GM19372 (cell line): ENCODE measurements around the gene NELL1.

Experiments used
- ATAC-seq: cut with Tn5 transposase; IDR thresholded peaks from one replicate; pipeline ENCODE4 v1.9.1; 2021; ENCODE audit warnings: mild to moderate bottlenecking, low read depth, moderate library complexity; ENCODE audit not compliant: unreplicated experiment

NELL1 gene

DNA sequence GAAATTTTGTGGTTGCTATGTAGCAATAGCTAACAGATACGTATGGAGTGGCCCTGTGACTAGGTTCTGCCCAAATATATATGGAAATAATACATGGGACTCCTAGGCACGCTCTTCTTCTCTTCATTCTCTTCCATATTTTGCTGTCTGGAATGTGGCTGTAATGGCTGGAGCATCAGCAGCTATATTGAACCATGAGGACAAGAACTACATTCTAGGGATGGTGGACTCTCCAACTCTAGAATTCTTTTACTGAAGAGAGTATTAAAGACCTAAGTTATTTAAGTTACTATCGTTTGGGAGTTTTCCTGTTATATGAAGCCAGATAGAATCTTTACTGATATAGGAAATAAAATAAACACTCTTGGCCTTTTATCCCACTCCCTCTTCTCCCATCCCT, 7.5 kb upstream of the NELL1 start:
- no peak for ATAC-seq

DNA sequence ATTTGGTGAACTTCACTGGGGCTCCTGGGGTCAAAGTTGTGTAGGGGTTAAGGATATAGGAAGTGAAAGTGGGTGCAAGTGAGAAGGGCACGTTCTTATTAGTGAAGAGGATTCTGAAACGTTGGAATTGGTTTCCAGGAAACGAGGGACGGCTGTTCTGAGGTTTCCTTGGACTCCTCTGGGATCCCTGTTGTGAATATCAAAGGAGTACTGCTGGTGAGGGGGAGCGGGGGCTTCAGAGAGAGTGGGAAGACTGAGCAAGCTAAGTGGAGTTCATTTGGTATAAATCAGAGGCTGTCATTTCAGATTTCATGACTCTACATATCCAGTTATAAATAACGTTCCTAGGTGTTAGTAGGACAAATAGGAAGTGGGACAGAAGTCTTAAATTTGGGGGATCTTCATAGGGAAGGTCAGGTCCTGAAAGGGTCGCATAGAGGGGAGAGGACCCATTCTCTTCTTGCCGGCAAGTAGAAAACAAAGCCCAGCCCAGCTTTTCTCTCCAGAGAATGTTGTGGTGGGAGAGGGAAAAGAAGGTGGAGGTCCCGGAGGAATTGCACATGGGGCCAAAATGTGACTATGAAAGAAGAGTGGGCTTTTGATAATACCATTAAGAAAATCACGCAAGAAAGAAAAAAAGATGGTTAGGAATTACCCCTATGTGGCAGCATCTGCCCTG, 1.1 kb upstream of the NELL1 start:
- ATAC-seq: no peak

DNA sequence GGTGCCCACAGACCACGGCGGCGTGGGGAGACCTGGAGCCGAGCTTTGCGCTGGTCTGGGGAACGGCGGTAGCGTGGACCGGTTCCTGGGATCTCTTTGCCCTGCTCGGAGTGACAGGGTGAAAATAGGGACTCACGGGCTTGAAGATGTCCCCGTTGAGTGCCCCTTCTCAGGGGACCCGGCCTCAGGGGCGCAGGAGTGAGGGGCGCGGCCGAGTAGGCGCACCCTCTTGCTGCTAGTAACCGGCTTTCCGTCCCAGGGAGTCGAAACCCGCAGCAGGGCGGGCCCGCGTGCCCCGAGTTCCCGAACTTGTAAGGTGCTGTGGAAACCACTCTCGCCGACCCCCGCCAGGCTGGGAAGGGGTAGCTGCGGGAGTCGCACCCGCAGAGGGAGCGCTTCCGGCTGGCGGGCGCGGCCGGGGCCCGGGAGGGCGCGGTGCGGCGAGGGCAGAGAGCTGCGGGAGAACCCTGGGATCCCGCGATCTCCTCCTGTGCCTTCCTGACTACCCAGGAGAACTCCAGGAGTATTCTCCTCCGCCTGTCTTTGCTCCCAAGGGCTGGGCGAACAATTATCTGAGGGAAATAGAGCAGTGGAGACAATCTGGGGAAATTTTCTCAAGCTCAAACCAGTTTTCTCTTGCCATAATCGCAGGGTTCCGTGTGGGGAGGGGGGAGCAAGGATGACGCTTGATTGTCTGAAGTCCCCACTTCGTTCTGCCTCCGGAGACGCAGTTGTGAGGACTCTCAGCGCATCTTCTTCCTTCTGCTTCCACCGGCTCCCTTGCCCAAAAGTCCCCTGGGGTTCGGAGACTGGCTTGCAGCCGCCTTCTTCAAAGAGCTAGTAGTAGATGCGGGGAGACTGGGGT, 666 bp downstream of the NELL1 start:
- ATAC-seq: no peak

- ATAC-seq: no peak
Observed at GRCh38 chr11:20670932-20671403, 1.6 kb downstream of the NELL1 start.

DNA sequence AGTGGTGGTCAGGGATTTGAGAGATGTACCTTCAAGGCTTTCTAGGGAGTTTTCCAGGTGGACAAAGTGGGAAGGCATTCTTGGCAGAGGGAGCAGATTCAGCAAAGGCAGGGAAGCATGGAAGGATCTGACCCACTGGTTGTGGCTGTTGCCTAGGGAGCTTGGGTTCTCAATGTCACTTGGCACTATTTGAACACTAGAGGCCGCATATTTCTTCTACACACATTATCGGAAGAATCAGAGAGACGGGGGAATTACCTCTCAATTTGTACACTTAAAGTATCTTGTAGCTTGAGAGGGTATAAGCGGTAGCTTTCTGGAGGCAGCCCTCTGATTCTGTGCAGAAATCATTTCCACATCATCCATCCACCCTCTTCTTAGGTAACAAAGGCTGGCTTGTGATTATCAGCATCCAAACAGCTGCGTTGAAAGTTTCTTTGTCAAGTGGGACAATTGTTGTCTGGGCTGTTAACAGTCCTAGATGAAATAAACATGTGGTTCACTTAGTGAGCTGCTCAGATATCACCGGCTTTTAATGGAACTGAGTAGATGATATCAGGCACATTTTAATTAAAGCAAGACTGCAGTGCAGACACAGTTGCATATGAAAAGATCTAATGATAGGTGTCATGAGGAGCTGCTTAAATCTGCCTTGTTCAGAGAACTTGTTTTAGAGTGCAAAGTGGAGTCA, 2.6 kb downstream of the NELL1 start:
- ATAC-seq: no peak

DNA sequence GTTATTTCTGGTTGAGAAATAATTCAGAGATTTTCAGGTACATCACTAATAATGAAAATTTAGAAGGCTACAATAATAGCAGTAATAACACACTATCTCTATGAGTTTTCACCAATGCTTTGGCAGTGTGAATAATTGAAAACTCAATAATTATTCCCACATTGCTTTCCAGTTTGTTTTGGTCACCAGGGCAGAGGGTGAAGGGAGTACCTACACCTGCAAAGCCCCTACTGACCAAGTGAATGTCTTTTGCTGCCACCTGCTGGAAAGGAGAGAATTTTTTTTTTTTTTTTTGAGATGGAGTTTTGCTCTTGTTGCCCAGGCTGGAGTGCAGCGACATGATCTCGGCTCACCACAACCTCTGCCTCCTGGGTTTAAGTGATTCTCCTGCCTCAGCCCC, 3.2 kb downstream of the NELL1 start:
- ATAC-seq: no peak

- no peak for ATAC-seq
Observed at GRCh38 chr11:20676658-20677057, 7.3 kb downstream of the NELL1 start.

DNA sequence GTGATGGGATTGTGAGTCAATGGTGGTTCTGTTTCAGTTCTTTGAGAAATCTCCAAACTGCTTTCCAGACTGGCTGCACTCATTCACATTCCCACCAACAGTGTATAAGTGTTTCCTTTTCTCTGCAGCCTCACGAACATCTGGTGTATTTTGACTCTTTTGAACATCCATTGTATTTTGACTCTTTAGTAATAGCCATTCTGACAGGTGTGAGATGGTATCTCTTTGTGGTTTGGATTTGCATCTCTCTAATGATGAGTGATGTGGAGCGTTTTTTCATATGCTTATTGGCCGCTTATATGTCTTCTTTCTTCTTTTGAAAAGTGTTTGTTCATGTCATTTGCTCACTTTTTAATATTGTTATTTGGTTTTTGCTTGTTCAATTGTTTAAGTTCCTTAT, 19.4 kb downstream of the NELL1 start:
- no peak for ATAC-seq

- ATAC-seq: no peak
Observed at GRCh38 chr11:20707876-20708275, 38.5 kb downstream of the NELL1 start.

DNA sequence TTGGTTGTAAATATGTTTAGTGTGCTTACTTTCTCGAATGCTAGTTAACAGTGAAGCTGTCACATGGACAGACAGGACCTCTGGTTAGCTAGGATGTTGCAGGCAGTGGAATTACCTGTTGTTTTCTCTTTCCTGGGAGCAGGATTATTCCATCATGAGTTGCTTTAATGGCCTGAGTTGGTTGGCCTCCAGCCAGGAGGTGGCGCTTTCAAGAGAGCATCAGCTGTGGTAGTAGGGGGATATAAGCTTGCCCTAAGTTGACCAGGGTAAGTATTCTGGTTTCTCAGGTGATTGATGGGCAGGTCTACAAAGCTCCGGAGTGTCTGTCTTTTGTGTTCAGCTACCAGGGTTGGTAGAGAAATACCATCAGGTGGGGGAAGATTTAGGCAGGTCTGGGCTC, 43.5 kb downstream of the NELL1 start:
- no peak for ATAC-seq

GRCh38 chr11:20715464-20715863, 46.1 kb downstream of the NELL1 start:
- ATAC-seq: no peak

DNA sequence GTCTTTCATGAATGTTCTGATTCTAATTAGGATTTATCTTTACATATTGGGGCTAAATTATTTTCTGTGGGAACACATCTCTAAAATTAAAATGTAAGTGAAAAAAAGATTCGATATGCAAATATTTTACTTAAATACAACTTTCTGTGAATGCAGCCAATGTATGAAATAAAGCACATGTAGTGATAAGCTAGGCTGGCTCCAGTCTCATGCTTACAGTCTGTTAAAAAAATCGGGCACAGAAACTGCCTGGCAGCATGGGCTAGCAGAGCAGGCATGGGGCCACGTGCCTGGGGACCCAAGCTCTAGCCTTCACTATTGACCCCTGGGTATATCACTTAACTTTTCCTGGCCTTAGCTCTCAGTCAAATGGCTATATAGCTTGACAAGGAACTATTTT, 46.5 kb downstream of the NELL1 start:
- no peak for ATAC-seq

- ATAC-seq: no peak
Observed at GRCh38 chr11:20719821-20720220, 50.4 kb downstream of the NELL1 start.

DNA sequence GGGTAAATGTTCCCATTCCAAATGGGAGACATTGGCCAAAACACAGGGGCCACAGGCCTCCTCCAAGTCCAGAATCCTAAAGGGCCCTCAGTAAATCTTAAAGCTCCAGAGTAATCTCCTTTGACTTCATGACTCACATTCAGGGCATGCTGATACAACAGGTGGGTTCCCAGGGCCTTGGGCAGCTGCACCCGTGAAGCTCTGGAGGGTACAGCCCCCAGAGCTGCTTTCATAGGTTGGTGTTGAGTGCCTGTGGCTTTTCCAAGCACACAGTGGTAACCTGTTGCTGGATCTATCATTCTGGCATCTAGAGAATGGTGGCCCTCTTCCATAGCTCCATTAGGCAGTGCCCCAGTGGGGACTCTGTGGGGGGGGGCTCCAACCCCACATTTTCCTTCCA, 54.0 kb downstream of the NELL1 start:
- ATAC-seq: no peak

GRCh38 chr11:20729597-20730105, 60.3 kb downstream of the NELL1 start:
- ATAC-seq: no peak

DNA sequence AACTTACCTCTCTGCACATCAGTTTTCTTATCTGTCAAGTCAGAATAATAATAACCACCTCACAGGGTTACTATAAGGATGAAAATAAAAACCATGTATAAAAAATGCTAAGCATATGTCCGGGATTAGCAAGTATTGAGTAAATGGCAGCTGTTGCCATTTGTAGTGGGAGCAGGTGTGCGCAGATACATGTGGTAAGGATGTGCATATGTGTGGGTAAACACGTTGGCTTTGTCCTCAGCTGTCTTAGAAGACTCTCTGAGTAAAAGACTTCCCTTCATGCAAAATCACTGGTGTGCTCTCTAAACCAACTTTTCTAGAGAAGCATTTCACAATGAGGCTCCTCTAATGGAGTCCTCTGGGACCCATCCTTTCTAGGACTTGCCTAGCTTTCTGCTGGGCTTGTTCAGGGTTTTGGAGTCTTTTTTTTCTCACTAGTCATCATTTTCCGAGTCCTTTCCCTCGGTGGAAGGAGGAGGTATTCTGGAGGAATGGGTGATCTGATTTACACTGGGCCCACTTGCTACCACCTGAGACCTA, 62.4 kb downstream of the NELL1 start:
- ATAC-seq: no peak

DNA sequence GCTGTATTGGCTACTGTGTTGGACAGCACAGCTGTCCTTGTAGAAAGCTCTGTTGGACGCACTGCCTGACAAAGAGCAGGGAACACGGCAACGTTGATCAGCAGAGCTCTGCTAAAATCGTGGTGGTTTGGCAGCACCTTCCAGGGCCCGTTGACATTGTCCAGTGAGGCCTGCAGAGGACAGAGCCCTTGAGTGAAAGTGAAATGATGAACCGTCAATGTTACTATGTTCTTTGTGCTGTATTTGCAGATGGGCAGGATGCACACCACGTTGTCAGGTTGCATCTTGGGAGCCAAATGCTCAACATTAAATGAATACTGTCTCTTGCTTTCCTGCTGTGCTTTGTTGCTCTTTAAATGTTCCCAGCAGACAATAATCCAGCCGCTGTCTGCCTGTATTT, 69.7 kb downstream of the NELL1 start:
- ATAC-seq: no peak

DNA sequence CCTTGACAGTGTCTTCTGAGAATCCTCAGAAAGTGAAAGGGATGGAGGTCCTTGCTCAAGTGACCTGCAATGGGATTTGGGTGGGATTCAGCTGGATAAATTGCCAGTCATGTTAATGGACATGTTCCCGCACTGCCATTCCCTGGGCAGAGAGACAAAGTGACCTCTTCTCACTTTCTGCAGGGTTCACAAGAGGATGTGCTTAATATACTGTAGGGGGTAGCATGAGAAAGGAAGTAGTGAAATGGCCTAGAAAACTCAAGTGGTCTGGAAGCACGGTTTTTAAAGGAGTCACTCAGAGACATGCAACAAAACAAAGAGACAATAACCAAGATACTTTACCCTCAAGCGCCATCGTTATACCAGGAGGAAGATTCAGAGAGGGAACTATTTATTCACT, 70.2 kb downstream of the NELL1 start:
- ATAC-seq: no peak

DNA sequence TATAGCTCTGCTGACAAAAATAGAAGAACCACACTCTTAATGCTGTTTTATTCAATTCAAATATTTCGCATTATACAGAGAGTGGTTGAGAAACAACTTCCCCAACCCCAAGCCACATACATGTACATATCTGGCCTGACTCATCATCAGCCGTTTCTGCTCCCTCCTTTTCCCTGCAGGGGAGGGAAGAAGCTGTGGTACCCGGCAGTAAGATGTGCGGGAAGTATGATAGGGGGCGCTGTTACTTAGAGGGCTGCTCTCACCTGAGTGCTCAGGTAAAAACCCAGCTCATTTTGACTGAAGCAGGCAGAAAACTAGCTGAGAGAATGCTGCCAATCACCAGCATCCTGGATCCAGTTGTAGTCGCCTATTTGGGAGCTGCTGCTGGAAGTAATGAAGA, 85.5 kb downstream of the NELL1 start:
- no peak for ATAC-seq

- no peak for ATAC-seq
Observed at GRCh38 chr11:20759541-20759940, 90.2 kb downstream of the NELL1 start.

DNA sequence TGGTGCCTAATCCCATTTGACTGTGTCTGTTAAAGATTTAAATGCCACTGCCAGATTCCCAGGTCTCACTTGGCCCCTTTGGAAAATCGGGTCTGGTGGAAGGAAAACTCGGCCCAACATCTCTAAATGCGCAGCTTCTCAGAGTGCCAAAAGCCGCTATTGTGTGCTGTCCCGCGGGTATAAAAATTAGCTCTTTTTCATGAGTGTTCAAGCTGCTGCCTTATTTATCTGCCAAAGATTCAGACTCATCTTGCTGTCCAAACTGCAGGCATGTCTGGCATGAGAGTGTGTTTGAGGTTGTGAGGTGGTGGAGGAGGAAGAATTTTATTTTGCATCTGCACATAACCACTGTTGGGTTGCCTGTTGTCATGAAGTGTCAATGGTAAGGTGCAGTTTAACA, 91.4 kb downstream of the NELL1 start:
- no peak for ATAC-seq
